Fibroblast of lung (primary cell): ENCODE measurements around the gene PCID2.

Experiments
- EZH2 ChIP-seq: IDR thresholded peaks from 2 replicates; pipeline ENCODE4 v1.5.1; 2012; ENCODE audit warnings: low read length, control low read depth, mild to moderate bottlenecking; ENCODE audit errors: missing control alignments
- TF ChIP-seq, protein P1 (sequence below), 2 donors: IDR thresholded peaks in 1 of 2; conservative IDR thresholded peaks in 1 of 2; 1 replicate in 1 of 2; 2 replicates in 1 of 2; pipeline ENCODE4 v1.5.1; 2011 to 2012; ENCODE audit warnings: low read length in 2 of 2, control low read depth in 1 of 2, inconsistent platforms in 1 of 2, low read depth in 1 of 2, mild to moderate bottlenecking in 1 of 2

GRCh38 chr13:113186061-113186900 is 22.2 kb downstream of the PCID2 start:
- TF ChIP-seq, protein P1, sequence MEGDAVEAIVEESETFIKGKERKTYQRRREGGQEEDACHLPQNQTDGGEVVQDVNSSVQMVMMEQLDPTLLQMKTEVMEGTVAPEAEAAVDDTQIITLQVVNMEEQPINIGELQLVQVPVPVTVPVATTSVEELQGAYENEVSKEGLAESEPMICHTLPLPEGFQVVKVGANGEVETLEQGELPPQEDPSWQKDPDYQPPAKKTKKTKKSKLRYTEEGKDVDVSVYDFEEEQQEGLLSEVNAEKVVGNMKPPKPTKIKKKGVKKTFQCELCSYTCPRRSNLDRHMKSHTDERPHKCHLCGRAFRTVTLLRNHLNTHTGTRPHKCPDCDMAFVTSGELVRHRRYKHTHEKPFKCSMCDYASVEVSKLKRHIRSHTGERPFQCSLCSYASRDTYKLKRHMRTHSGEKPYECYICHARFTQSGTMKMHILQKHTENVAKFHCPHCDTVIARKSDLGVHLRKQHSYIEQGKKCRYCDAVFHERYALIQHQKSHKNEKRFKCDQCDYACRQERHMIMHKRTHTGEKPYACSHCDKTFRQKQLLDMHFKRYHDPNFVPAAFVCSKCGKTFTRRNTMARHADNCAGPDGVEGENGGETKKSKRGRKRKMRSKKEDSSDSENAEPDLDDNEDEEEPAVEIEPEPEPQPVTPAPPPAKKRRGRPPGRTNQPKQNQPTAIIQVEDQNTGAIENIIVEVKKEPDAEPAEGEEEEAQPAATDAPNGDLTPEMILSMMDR (conservative IDR thresholded peaks at IDR 0.05 in 1 of 2, IDR thresholded peaks at IDR 0.05 in 1 of 2; ENCODE audit: low read depth in 1 of 2, low read length in 2 of 2) = no peak
- TF ChIP-seq EZH2 = no peak
